ENCODE results near the gene OTUD3. TPM values are rescaled to one million over a fixed set of nuclear protein-coding genes. Genes with fewer than 3 reads are reported as not detected.

Gene OTUD3
- polyA plus RNA-seq, 1 of the 3 experiments (the other 2 are of a cell fraction) = 2.6 TPM

DNA sequence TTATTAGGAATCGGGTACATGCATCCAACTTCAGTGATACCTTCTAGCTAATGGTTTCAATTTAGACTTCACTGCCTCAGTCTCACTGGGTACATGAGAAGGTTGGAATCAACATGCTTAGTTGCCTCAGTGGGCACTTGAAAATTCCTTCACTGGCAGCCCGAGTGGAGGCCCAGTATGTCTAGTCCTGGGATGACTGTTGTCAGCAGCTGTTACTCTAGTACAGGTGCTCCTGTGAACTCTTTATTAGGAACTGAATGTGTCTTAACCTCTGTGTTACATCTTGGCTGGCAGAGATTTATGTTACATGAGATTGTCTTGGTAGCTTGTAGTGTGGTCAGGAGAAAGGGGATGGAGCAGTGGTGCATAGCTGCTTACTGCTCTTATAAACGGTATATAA lies 27.8 kb downstream of the OTUD3 start:
- WGBS (ENCODE audit: low lambda C conversion rate) = 94% methylated on average over 3 of the region's 3 CpGs
- H3K36me3 ChIP-seq (replicated peaks in 1 of 2; ENCODE audit: control insufficient read depth in 1 of 2, insufficient read depth in 2 of 2, low read length in 1 of 2) = peaks cover 39 to 84% of the 10 kb centered on the region in 2 experiments
- H3K9me3 ChIP-seq = no peaks in the 10 kb centered on the region
- no peak overlapping the region for H3K4me2 ChIP-seq
- no peaks in the 10 kb centered on the region for H3F3A ChIP-seq (replicated peaks; ENCODE audit: insufficient read depth)
- no peak overlapping the region for H3K27ac ChIP-seq (ENCODE audit: low read depth in 2 of 2, low read length in 1 of 2)
- TF ChIP-seq JUND (IDR thresholded peaks at IDR 0.05) (no peak), FOSL2 (IDR thresholded peaks at IDR 0.05; ENCODE audit: borderline replicate concordance, low read depth) (no peak), GATA2 (CRISPR knock-in tag; IDR thresholded peaks at IDR 0.05) (no peak), NFIC (IDR thresholded peaks at IDR 0.05; ENCODE audit: borderline replicate concordance) (no peak), CHD2 (IDR thresholded peaks at IDR 0.05; ENCODE audit: low read length, partially characterized antibody) (no peak), TCF12 (IDR thresholded peaks at IDR 0.05) (no peak), EP300 (IDR thresholded peaks at IDR 0.05; ENCODE audit: borderline replicate concordance in 1 of 2, low read depth in 1 of 2, low read length in 1 of 2) (no peak)
- H2AFZ ChIP-seq (ENCODE audit: low read depth) = no peak overlapping the region
- no peaks in the 10 kb centered on the region for H3K4me1 ChIP-seq (ENCODE audit: control insufficient read depth in 1 of 2, insufficient read depth in 2 of 2, low read depth in 1 of 2, low read length in 1 of 2)
- no peak for DNase-seq
- H4K20me1 ChIP-seq (ENCODE audit: insufficient read depth) = no peaks in the 10 kb centered on the region
- H3K27me3 ChIP-seq (ENCODE audit: insufficient read depth) = no peaks in the 10 kb centered on the region
- ChIA-PET CTCF (interaction anchor here (0.8 to 14.7 kb wide), 4 partner anchors 9 to 584 kb away, joined by 3 to 243 read pairs (median 3); no protein-coding TSS in a partner anchor), POLR2A (no interaction called here)
- H3K9ac ChIP-seq = no peak overlapping the region
- H3K9me2 ChIP-seq = no peaks in the 10 kb centered on the region
- H3K79me2 ChIP-seq (ENCODE audit: insufficient read depth) = no peaks in the 10 kb centered on the region
- H3K4me3 ChIP-seq (ENCODE audit: low read depth in 2 of 2, low read length in 1 of 2) = no peak overlapping the region

DNA sequence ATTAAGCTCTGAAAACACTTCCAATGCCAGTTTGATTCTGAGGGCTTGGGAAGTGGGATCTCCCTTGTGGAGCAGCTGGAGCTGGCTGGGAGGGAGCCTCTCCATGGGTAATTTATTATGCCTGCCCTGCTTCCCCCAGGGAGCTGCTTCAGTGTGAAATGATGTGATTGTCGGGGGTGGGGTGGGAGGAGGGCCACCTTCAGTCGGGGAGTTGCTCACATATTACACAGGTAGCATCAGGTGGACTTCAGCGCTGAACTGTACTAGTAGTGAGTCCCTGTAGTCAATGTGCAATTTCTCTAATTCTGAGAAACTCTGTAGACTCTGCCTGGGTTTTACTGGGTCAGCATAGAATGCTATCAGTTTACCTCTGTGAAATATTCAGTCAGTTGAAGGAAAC lies 28.5 kb downstream of the OTUD3 start:
- CTCF ChIA-PET = interaction anchor here (0.8 to 14.7 kb wide), 3 partner anchors 8 to 583 kb away, joined by 3 to 243 read pairs (median 3); no protein-coding TSS in a partner anchor

More for the DNA sequence above, 28.5 kb downstream of the OTUD3 start:
- Histone ChIP-seq H3K36me3 (replicated peaks in 1 of 2; ENCODE audit: control insufficient read depth in 1 of 2, insufficient read depth in 2 of 2, low read length in 1 of 2) (peaks cover 36 to 83% of the 10 kb centered on the region in 2 experiments), H3F3A (replicated peaks; ENCODE audit: insufficient read depth) (no peaks in the 10 kb centered on the region), H3K9me2 (no peaks in the 10 kb centered on the region), H3K4me2 (no peak overlapping the region), H3K79me2 (ENCODE audit: insufficient read depth) (no peaks in the 10 kb centered on the region), H2AFZ (ENCODE audit: low read depth) (no peak overlapping the region), H4K20me1 (ENCODE audit: insufficient read depth) (no peaks in the 10 kb centered on the region), H3K27ac (ENCODE audit: low read depth in 2 of 2, low read length in 1 of 2) (no peak overlapping the region), H3K9me3 (no peaks in the 10 kb centered on the region), H3K4me3 (ENCODE audit: low read depth in 2 of 2, low read length in 1 of 2) (no peak overlapping the region), H3K27me3 (ENCODE audit: insufficient read depth) (no peaks in the 10 kb centered on the region), H3K4me1 (ENCODE audit: control insufficient read depth in 1 of 2, insufficient read depth in 2 of 2, low read depth in 1 of 2, low read length in 1 of 2) (no peaks in the 10 kb centered on the region), H3K9ac (no peak overlapping the region)
- TF ChIP-seq, protein P1, sequence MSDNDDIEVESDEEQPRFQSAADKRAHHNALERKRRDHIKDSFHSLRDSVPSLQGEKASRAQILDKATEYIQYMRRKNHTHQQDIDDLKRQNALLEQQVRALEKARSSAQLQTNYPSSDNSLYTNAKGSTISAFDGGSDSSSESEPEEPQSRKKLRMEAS (IDR thresholded peaks at IDR 0.05; ENCODE audit: low read depth) = no peak
- TF ChIP-seq TAF1 (IDR thresholded peaks at IDR 0.05; ENCODE audit: borderline replicate concordance, low read depth, low read length) = no peak
- TF ChIP-seq MEF2A (IDR thresholded peaks at IDR 0.05; ENCODE audit: borderline replicate concordance, low read depth) = no peak
- TF ChIP-seq MXI1 (IDR thresholded peaks at IDR 0.05; ENCODE audit: low read depth, low read length) = no peak
- TF ChIP-seq RFX5 (IDR thresholded peaks at IDR 0.05; ENCODE audit: low read length) = no peak
- TF ChIP-seq, protein P2, sequence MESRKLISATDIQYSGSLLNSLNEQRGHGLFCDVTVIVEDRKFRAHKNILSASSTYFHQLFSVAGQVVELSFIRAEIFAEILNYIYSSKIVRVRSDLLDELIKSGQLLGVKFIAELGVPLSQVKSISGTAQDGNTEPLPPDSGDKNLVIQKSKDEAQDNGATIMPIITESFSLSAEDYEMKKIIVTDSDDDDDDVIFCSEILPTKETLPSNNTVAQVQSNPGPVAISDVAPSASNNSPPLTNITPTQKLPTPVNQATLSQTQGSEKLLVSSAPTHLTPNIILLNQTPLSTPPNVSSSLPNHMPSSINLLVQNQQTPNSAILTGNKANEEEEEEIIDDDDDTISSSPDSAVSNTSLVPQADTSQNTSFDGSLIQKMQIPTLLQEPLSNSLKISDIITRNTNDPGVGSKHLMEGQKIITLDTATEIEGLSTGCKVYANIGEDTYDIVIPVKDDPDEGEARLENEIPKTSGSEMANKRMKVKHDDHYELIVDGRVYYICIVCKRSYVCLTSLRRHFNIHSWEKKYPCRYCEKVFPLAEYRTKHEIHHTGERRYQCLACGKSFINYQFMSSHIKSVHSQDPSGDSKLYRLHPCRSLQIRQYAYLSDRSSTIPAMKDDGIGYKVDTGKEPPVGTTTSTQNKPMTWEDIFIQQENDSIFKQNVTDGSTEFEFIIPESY (IDR thresholded peaks at IDR 0.05; ENCODE audit: borderline replicate concordance, low read depth) = no peak
- no peak for TF ChIP-seq CHD2 (IDR thresholded peaks at IDR 0.05; ENCODE audit: low read length, partially characterized antibody)
- no peak for TF ChIP-seq TCF12 (IDR thresholded peaks at IDR 0.05)
- TF ChIP-seq POLR2AphosphoS5 (IDR thresholded peaks at IDR 0.05; ENCODE audit: low read depth, low read length) = no peak
- no peak for TF ChIP-seq RXRA (IDR thresholded peaks at IDR 0.05; ENCODE audit: borderline replicate concordance, low read depth)
- no peak for DNase-seq
- POLR2A ChIA-PET = no interaction called here
- 90% methylated on average over 3 of the region's 3 CpGs for WGBS (ENCODE audit: low lambda C conversion rate)

Measured in SK-N-SH (cell line).